Stimulated activated CD8-positive, alpha-beta memory T cell treated with anti-CD3 and anti-CD28 coated beads, Interleukin-7, amount 100 ng/mL, for 48 hours (primary cell): ENCODE results near the gene AKR1B15.
"Not testable (repeated sequence)": the region's sequence is repeated elsewhere in the genome, so short reads cannot be mapped to it uniquely, and the experiment has no call there.

Experiments
- DNase-seq, 2 donors: peaks; one replicate each; pipeline ENCODE4 v3.0.0-alpha.2; 2020; ENCODE audit warnings: low read depth in 1 of 2; ENCODE audit errors: extremely low read depth in 1 of 2

AKR1B15 gene

GRCh38 chr7:134532180-134532953, 16.5 kb upstream of the AKR1B15 start:
- no peak for DNase-seq

- no peak for DNase-seq
Measured at GRCh38 chr7:134532954-134533218, 16.0 kb upstream of the AKR1B15 start.

DNA sequence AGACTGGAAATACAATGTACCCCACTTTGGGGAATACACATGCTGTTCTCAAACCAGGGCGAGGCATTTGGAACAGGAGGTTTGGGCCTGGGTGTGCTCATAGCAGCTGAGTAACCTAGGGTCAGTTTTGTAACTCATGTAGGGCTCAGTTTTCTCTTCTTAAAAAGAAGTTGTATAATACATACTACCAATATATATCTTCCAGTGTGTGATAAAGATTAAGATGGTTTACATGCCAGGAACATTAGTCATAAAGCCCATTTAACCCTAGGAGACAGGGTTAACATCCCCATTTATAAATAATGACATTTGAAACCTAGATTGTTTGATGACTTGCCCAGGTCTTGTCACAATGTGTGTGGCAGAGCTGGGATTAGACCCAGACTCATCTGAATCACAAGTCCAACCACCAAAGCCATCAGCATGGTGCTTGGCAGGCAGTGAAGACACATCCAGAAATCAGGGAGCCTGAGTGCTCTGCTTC, 15.6 kb upstream of the AKR1B15 start:
- no peak for DNase-seq

GRCh38 chr7:134534633-134535032, 14.3 kb upstream of the AKR1B15 start:
- DNase-seq = no peak

- DNase-seq = no peak
Measured at GRCh38 chr7:134535272-134535918, 13.5 kb upstream of the AKR1B15 start.

DNA sequence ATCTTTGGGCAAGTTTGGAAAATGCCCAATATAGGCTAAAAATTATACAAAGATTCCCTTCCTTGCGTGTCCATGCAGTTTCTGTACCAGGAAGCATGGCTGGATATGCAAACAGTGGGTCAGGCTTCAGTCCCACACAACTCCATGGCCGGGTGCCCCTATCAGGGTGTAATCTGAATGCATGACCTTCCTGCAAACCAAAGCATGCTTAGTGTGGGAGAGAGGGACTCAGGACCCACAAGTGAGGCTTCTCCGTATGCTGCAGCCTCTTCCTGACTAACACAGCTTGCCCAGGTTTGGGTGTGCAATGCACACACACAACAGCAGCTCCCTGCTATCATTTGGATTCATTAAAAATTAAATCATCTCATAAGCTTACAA, 13.0 kb upstream of the AKR1B15 start:
- no peak for DNase-seq

GRCh38 chr7:134536558-134536957, 12.4 kb upstream of the AKR1B15 start:
- DNase-seq = not testable (repeated sequence)

DNA sequence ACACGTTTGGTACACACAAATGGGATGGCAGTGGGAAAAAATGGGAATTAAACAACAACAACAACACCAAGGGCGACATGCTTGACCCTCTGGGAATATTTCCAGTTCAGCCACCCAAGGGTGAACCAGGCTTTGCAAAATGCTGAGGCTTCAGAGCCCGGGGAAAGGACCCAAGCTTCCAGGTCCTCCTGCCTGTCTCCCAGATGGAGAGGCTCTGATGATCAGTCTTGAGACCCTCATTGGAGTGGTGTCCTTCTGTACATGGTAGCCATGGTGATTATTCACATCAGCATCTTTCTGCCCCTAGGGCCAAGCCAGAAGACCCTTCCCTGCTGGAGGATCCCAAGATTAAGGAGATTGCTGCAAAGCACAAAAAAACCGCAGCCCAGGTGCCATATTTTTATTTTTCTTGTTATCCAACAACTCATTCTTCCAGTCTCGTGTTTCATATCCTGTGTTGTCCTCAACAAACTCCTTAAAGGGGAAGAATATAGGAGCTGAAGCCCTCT, 11.6 kb upstream of the AKR1B15 start:
- DNase-seq = not testable (repeated sequence)

DNA sequence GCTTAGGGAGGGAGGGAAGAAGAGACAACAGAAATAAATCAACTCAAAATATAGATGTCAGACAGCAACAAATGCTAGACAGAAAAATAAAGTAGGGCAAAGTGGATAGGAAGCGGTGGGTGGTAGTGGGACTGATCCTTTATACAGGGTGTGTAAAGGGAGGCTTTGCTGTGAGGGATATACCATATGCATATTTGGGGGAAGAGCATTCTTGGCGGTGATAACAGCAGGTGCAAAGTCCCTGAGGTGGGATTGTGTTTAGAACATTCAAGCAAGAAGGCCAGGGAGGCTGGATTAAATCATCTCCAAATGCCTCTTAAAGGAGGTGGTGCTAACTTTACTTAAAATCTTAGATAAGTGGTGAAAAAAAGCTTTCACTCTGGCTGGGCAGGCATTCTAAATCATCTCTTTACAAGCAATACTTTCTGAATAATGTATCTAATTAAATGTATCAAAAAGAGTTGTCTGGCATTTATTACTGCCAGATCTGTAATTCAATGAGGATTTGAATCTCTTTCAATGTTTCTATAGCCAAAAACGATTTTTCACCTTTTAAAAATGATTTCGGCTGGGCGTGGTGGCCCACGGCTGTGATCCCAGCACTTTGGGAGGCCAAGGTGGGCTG, 9.4 kb upstream of the AKR1B15 start:
- DNase-seq = no peak

DNA sequence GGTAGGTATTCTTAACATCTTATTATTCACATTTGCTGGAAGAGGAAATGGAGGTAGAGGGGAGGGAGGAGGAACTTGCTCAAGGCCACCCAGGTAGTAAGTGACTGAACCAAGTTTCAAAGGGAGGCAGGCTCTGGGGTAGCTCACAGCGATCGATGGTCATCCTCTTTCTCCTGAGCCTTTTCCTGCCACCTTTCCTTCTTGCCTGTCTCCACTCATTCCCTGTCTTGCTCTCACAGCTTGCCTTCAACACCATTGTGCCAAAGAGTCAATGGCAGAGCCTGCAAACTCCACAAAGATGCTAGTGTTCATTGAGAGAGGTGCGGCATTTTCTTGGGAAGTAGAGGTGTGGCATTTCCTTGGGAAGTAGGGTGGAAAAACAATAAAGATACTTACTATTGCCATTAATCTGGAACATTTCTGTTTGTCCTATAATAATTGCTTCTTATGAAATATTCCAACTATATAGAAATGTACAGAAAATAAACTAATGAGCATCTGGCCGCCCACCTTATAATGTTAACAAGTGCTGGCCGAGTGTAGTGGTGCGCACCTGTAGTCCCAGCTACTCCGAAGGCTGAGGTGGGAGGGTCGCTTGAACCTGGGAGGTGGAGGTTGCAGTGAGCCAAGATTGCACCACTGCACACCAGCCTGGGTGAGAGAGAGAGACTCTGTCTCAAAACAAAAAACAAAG, 7.3 kb upstream of the AKR1B15 start:
- not testable (repeated sequence) for DNase-seq

GRCh38 chr7:134542195-134542771, 6.6 kb upstream of the AKR1B15 start:
- no peak for DNase-seq

DNA sequence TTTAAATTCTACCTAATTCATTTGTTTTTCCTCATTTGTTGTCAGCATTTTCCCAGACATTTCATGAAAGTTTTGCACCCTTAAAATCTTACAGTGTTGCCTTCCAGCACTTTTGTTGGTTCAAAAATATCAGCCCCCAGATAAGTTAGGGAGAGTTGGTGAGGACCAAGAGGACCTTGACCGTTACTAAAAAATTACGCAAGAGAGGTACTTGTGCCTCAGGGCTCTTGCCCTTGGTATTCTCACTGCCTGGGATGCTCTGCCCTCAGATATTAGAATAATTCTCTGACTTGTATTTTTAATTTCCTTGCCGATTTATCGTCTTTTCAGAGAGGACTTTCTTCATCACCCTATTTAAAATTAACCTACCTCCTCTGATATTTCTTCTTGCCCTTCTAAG, 3.5 kb upstream of the AKR1B15 start:
- no peak for DNase-seq

- DNase-seq = no peak
Measured at GRCh38 chr7:134545918-134546317, 3.0 kb upstream of the AKR1B15 start.

- DNase-seq = no peak
Measured at GRCh38 chr7:134546955-134547354, 2.0 kb upstream of the AKR1B15 start.

GRCh38 chr7:134547397-134548054, 1.4 kb upstream of the AKR1B15 start:
- DNase-seq = peak; percentile 5 to 31

GRCh38 chr7:134549366-134549765, 456 bp downstream of the AKR1B15 start:
- no peak for DNase-seq

DNA sequence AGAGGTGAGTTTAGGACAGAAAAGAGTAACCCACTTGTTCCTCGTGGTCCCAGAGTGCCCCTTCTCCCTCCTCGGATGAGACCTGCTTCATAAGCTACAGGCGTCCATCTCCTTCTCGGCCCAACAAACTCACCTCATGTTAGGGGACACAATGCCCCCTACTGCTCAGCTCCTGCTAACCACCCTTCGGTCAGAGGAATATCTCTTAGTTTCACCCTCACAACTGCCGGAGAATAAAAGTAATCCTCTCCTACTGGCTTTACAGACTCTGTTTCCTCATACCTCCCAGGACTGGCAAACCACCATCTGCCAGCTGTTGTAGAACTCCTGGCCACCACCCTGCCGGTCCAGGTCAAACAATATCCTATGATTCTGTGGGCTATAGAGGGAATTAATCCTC, 3.2 kb downstream of the AKR1B15 start:
- DNase-seq = no peak

DNA sequence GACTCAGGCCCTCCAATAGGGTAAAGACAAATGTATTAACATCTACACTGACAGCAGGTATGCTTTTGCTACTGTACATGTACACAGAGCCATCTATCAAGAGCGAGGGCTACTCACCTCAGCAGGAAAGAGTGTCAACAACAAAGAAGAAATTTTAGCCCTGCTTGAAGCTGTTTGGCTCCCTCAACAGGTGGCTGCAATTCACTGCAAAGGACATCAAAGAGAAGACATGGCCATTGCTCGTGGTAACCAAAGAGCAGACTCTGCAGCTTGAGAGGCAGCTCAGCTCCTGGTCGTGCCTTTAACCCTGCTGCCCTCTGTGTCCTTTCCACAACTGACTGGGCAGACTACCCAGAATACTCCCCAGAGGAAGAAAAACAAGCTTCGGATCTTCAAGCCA, 5.1 kb downstream of the AKR1B15 start:
- no peak for DNase-seq

- DNase-seq = no peak
Measured at GRCh38 chr7:134554417-134554966, 5.6 kb downstream of the AKR1B15 start.

- no peak for DNase-seq
Measured at GRCh38 chr7:134557391-134557790, 8.5 kb downstream of the AKR1B15 start.
